ENCODE measurements around the gene TRIP10. TPM values are rescaled to one million over a fixed set of nuclear protein-coding genes. Genes with fewer than 3 reads are reported as not detected.

Gene TRIP10
- total RNA-seq (100 to 1,000 TPM in 1 of 2 donors, 10 to 100 TPM in 1; 91.8 to 146 TPM), polyA plus RNA-seq (100 to 1,000 TPM in 1 of 2 donors, 10 to 100 TPM in 1; 68.6 to 261 TPM)
- long read RNA-seq, donor 1, transcript TRIP10-202 (14 exons, 2,035 nt), result major isoform, 84 of 157 reads
- long read RNA-seq, donor 1, transcript TRIP10-201 (15 exons, 2,153 nt), result minor isoform, 10 of 157 reads
- long read RNA-seq, donor 1, partial matches to known transcripts, result 45 of 157 reads
- long read RNA-seq, donor 1, other reads (novel, unspliced or antisense), result 16 of 157 reads
- long read RNA-seq, donor 2, transcript TRIP10-202 (14 exons, 2,035 nt), result major isoform, 45 of 83 reads
- long read RNA-seq, donor 2, partial matches to known transcripts, result 24 of 83 reads
- long read RNA-seq, donor 2, other reads (novel, unspliced or antisense), result 10 of 83 reads

GRCh38 chr19:6739390-6739882, at the start of gene TRIP10:
TRIP10 (plus strand) TSS chr19:6739680; CDS start chr19:6739762, 82 bp downstream.
- peak within 1 kb of the TSS; percentile 83 to 98 for H3K4me3 ChIP-seq (ENCODE audit: low read length in 2 of 2)
- no peaks in the 10 kb centered on the region for H3K36me3 ChIP-seq (ENCODE audit: control insufficient read depth in 1 of 2, insufficient read depth in 2 of 2, low read length in 1 of 2)
- ATAC-seq (ENCODE audit: low FRiP score) (peak; percentile 71), DNase-seq (peak; percentile 89 to 95)
- no peaks in the 10 kb centered on the region for H3K9me3 ChIP-seq (ENCODE audit: control insufficient read depth, low read length)
- H3K27me3 ChIP-seq (ENCODE audit: control insufficient read depth in 1 of 2, insufficient read depth in 2 of 2, low read length in 1 of 2), result no peaks in the 10 kb centered on the region
- no peaks in the 10 kb centered on the region for H3K4me1 ChIP-seq (ENCODE audit: control insufficient read depth in 1 of 2, insufficient read depth in 2 of 2, low read length in 2 of 2)
- WGBS, 2 donors, result 0 to 1% methylated on average over 9 to 47 of the region's 47 CpGs
- intact Hi-C loops (cut with DNase I), result loop anchor here in 1 of 2 donors (2.0 to 10.0 kb wide), 4 partner anchors 105 to 277 kb away; partner anchors contain the start of gene CRB3
- peak within 1 kb of the TSS; percentile 2 to 92 for H3K27ac ChIP-seq (ENCODE audit: low read depth in 1 of 2, low read length in 2 of 2)

- intact Hi-C loops (cut with DNase I), result no loop called here
- DNase-seq (peak; percentile 7 to 14), ATAC-seq (ENCODE audit: low FRiP score) (no peak)
- Histone ChIP-seq H3K4me3 (ENCODE audit: low read length in 2 of 2) (no peak overlapping the region), H3K4me1 (ENCODE audit: control insufficient read depth in 1 of 2, insufficient read depth in 2 of 2, low read length in 2 of 2) (no peaks in the 10 kb centered on the region), H3K36me3 (ENCODE audit: control insufficient read depth in 1 of 2, insufficient read depth in 2 of 2, low read length in 1 of 2) (no peaks in the 10 kb centered on the region), H3K27me3 (ENCODE audit: control insufficient read depth in 1 of 2, insufficient read depth in 2 of 2, low read length in 1 of 2) (no peaks in the 10 kb centered on the region), H3K27ac (ENCODE audit: low read depth in 1 of 2, low read length in 2 of 2) (no peak overlapping the region), H3K9me3 (ENCODE audit: control insufficient read depth, low read length) (no peaks in the 10 kb centered on the region)
- WGBS, 2 donors, result 78 to 83% methylated on average over 11 of the region's 11 CpGs
Observed at GRCh38 chr19:6690160-6690885, 49.2 kb upstream of the TRIP10 start.

- H3K36me3 ChIP-seq (ENCODE audit: control insufficient read depth in 1 of 2, insufficient read depth in 2 of 2, low read length in 1 of 2), result no peaks in the 10 kb centered on the region
- H3K27me3 ChIP-seq (ENCODE audit: control insufficient read depth in 1 of 2, insufficient read depth in 2 of 2, low read length in 1 of 2), result no peaks in the 10 kb centered on the region
- intact Hi-C loops (cut with DNase I), result no loop called here
- peak in 1 of 2 donors; percentile 19 for DNase-seq
- H3K9me3 ChIP-seq (ENCODE audit: control insufficient read depth, low read length), result no peaks in the 10 kb centered on the region
- H3K4me3 ChIP-seq (ENCODE audit: low read length in 2 of 2), result no peak overlapping the region
- no peak for ATAC-seq (ENCODE audit: low FRiP score)
- no peak overlapping the region for H3K27ac ChIP-seq (ENCODE audit: low read depth in 1 of 2, low read length in 2 of 2)
- WGBS, 2 donors, result 92 to 93% methylated on average over 8 of the region's 8 CpGs
- H3K4me1 ChIP-seq (ENCODE audit: control insufficient read depth in 1 of 2, insufficient read depth in 2 of 2, low read length in 2 of 2), result no peaks in the 10 kb centered on the region
Observed at GRCh38 chr19:6691342-6691741, 48.1 kb upstream of the TRIP10 start.

GRCh38 chr19:6692027-6692426, 47.5 kb upstream of the TRIP10 start:
- peak in 1 of 2 donors; percentile 32 for DNase-seq
- H3K4me1 ChIP-seq (ENCODE audit: control insufficient read depth in 1 of 2, insufficient read depth in 2 of 2, low read length in 2 of 2), result no peaks in the 10 kb centered on the region

GRCh38 chr19:6693056-6693471, 46.4 kb upstream of the TRIP10 start:
- no peak for ATAC-seq (ENCODE audit: low FRiP score)
- H3K36me3 ChIP-seq (ENCODE audit: control insufficient read depth in 1 of 2, insufficient read depth in 2 of 2, low read length in 1 of 2), result no peaks in the 10 kb centered on the region
- 84 to 90% methylated on average over 13 of the region's 13 CpGs for WGBS, 2 donors

More at GRCh38 chr19:6692027-6692426, 47.5 kb upstream of the TRIP10 start:
- H3K9me3 ChIP-seq (ENCODE audit: control insufficient read depth, low read length), result no peaks in the 10 kb centered on the region
- 82 to 84% methylated on average over 10 of the region's 10 CpGs for WGBS, 2 donors
- intact Hi-C loops (cut with DNase I), result no loop called here
- H3K27me3 ChIP-seq (ENCODE audit: control insufficient read depth in 1 of 2, insufficient read depth in 2 of 2, low read length in 1 of 2), result no peaks in the 10 kb centered on the region
- no peaks in the 10 kb centered on the region for H3K36me3 ChIP-seq (ENCODE audit: control insufficient read depth in 1 of 2, insufficient read depth in 2 of 2, low read length in 1 of 2)
- H3K27ac ChIP-seq (ENCODE audit: low read depth in 1 of 2, low read length in 2 of 2), result no peak overlapping the region
- ATAC-seq (ENCODE audit: low FRiP score), result no peak
- no peak overlapping the region for H3K4me3 ChIP-seq (ENCODE audit: low read length in 2 of 2)

GRCh38 chr19:6693681-6694080, 45.8 kb upstream of the TRIP10 start:
- intact Hi-C loops (cut with DNase I), result no loop called here
- H3K9me3 ChIP-seq (ENCODE audit: control insufficient read depth, low read length), result no peaks in the 10 kb centered on the region
- DNase-seq, result peak; percentile 41 to 68
- H3K27ac ChIP-seq (ENCODE audit: low read depth in 1 of 2, low read length in 2 of 2), result no peak overlapping the region
- ATAC-seq (ENCODE audit: low FRiP score), result no peak
- no peaks in the 10 kb centered on the region for H3K27me3 ChIP-seq (ENCODE audit: control insufficient read depth in 1 of 2, insufficient read depth in 2 of 2, low read length in 1 of 2)
- no peaks in the 10 kb centered on the region for H3K36me3 ChIP-seq (ENCODE audit: control insufficient read depth in 1 of 2, insufficient read depth in 2 of 2, low read length in 1 of 2)
- H3K4me1 ChIP-seq (ENCODE audit: control insufficient read depth in 1 of 2, insufficient read depth in 2 of 2, low read length in 2 of 2), result no peaks in the 10 kb centered on the region
- H3K4me3 ChIP-seq (ENCODE audit: low read length in 2 of 2), result no peak overlapping the region
- WGBS, 2 donors, result 77 to 82% methylated on average over 7 of the region's 7 CpGs

More at GRCh38 chr19:6693056-6693471, 46.4 kb upstream of the TRIP10 start:
- no peak overlapping the region for H3K4me3 ChIP-seq (ENCODE audit: low read length in 2 of 2)
- H3K4me1 ChIP-seq (ENCODE audit: control insufficient read depth in 1 of 2, insufficient read depth in 2 of 2, low read length in 2 of 2), result no peaks in the 10 kb centered on the region
- no peaks in the 10 kb centered on the region for H3K9me3 ChIP-seq (ENCODE audit: control insufficient read depth, low read length)
- intact Hi-C loops (cut with DNase I), result no loop called here
- peak; percentile 33 to 55 for DNase-seq
- no peaks in the 10 kb centered on the region for H3K27me3 ChIP-seq (ENCODE audit: control insufficient read depth in 1 of 2, insufficient read depth in 2 of 2, low read length in 1 of 2)
- no peak overlapping the region for H3K27ac ChIP-seq (ENCODE audit: low read depth in 1 of 2, low read length in 2 of 2)

- no peaks in the 10 kb centered on the region for H3K27me3 ChIP-seq (ENCODE audit: control insufficient read depth in 1 of 2, insufficient read depth in 2 of 2, low read length in 1 of 2)
- ATAC-seq (ENCODE audit: low FRiP score) (peak; percentile 34), DNase-seq (peak; percentile 38 to 61)
- no peak overlapping the region for H3K4me3 ChIP-seq (ENCODE audit: low read length in 2 of 2)
- intact Hi-C loops (cut with DNase I), result no loop called here
- no peaks in the 10 kb centered on the region for H3K36me3 ChIP-seq (ENCODE audit: control insufficient read depth in 1 of 2, insufficient read depth in 2 of 2, low read length in 1 of 2)
- no peak overlapping the region for H3K27ac ChIP-seq (ENCODE audit: low read depth in 1 of 2, low read length in 2 of 2)
- no peaks in the 10 kb centered on the region for H3K9me3 ChIP-seq (ENCODE audit: control insufficient read depth, low read length)
- 92 to 94% methylated on average over 22 to 25 of the region's 25 CpGs for WGBS, 2 donors
- no peaks in the 10 kb centered on the region for H3K4me1 ChIP-seq (ENCODE audit: control insufficient read depth in 1 of 2, insufficient read depth in 2 of 2, low read length in 2 of 2)
Observed at GRCh38 chr19:6694147-6694815, 45.2 kb upstream of the TRIP10 start.

- Histone ChIP-seq H3K36me3 (ENCODE audit: control insufficient read depth in 1 of 2, insufficient read depth in 2 of 2, low read length in 1 of 2) (no peaks in the 10 kb centered on the region), H3K4me3 (ENCODE audit: low read length in 2 of 2) (no peak overlapping the region), H3K4me1 (ENCODE audit: control insufficient read depth in 1 of 2, insufficient read depth in 2 of 2, low read length in 2 of 2) (no peaks in the 10 kb centered on the region), H3K27me3 (ENCODE audit: control insufficient read depth in 1 of 2, insufficient read depth in 2 of 2, low read length in 1 of 2) (no peaks in the 10 kb centered on the region), H3K27ac (ENCODE audit: low read depth in 1 of 2, low read length in 2 of 2) (no peak overlapping the region), H3K9me3 (ENCODE audit: control insufficient read depth, low read length) (no peaks in the 10 kb centered on the region)
- peak; percentile 18 to 53 for DNase-seq
- intact Hi-C loops (cut with DNase I), result no loop called here
- ATAC-seq (ENCODE audit: low FRiP score), result no peak
- 75 to 80% methylated on average over 18 of the region's 18 CpGs for WGBS, 2 donors
Observed at GRCh38 chr19:6696239-6696820, 43.1 kb upstream of the TRIP10 start.

All from aorta (tissue), 5 donors.